Islet of Langerhans (tissue), 1 donor: Measurements from ENCODE around the gene DCAF12L1.

ENCODE experiments used
- FAIRE-seq: peaks from one replicate; lab custom pipeline; 2011; peaks lifted over from hg19 to GRCh38; lab: Jason Lieb, UNC

The DCAF12L1 gene

DNA sequence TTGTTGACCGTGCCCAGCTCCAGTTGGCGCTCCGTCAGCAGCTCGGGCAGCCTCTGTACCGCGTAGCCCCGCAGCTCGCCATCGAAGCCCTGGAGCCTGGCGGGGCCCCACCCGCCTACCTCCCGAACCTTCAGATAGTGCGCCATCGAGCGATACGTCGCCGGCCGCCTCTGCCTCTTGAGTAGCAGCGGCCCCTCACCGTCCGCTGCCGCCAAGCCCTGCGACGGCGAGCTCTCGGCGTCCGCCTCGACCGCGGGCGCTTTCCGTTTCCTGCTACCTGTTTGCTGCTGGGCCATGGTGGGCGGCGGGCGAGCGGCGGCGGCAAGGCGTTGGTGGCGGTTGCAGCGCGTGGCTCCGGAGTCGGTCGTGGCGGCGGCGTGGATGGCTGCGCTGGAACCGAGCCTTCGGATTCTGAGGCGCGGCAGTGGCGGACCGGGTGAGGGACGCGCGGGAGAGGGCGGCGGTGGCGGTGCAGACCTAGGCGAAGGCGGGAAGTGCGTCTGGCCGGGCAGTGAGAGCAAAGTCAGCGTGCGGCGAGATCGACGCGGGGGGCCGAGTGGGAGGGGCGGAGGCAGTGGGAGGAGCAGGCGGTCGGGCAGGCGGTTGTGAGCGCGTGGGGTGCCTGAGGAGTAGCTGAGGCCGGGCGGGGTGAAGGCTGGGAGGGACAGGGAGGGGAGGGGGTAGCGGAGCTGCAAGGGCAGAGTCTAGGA, at the start of gene DCAF12L1:
Gene DCAF12L1 (minus strand): TSS at position 502 of the 710 bp plus-strand sequence. CDS start 206 bp downstream, at position 296.
- FAIRE-seq = no peak

- peak; percentile 99 for FAIRE-seq
Observed at GRCh38 chrX:126580877-126581276, 28.3 kb upstream of the DCAF12L1 start.

GRCh38 chrX:126575911-126576310, 23.3 kb upstream of the DCAF12L1 start:
- FAIRE-seq = peak; percentile 38

DNA sequence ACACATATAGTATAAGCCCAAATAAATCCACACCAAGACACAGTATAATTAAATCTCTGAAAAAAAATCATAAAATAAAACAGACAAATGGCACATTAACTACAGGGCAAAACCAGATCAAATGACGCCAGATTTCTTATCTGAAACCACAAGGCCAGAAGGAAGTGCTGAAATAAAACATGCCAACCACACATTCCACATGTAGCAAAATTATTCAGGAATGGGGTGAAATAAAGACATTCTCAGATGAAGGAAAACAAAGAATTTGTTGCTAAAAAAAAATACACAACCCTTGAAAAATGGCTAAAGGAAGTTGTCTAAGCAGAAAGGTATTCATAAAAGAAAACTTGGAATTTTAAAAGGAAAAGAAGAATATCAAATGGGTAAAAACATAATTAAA, 4.5 kb upstream of the DCAF12L1 start:
- FAIRE-seq = no peak

GRCh38 chrX:126551725-126552312, 795 bp downstream of the DCAF12L1 start:
- FAIRE-seq = no peak

DNA sequence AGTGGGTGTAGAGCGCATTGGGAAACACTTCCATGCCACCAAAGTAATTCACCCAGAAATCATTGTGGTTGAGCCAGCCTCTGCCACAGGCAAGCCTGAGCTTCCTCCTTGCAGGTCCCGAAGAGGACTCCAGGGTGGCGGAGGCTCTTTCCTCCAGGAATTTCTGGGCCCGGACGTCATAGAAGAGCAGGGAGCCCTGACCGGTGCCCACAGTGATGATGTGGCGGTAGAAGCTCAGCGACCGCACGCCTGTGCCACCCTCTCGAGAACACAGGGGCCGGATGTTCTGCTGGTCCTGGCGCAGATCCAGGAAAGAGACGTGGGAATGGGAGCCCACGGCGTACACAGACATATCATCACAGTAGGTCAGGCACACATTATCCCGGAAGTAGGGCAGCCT, 1.3 kb downstream of the DCAF12L1 start:
- FAIRE-seq = no peak

DNA sequence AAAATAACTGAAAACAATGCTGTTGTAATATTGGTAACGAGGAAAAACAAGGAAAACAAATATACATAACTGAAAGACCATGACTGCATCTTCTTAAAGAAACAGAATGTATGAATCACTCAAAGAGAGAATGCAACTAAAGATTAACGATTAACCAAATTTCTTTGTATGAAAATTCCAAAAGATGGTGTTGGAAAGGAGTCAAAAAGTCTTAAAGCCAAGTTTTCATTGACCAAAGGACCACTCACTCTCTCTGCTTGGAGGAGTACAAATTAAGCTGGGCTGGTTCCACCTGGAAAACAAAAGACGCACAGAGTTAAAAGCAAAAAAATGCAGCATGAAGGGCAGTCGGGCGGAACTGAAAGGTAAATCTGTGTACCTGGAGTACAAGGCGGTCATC, 1.8 kb downstream of the DCAF12L1 start:
- FAIRE-seq = no peak

GRCh38 chrX:126509923-126510322, 42.7 kb downstream of the DCAF12L1 start:
- FAIRE-seq = no peak
